ENCODE data around the gene GUCY2C.

Gene GUCY2C

GRCh38 chr12:14710632-14711320, 14.4 kb upstream of the GUCY2C start:
- H3K9me3 ChIP-seq (ENCODE audit: control insufficient read depth, low read length) = no peaks in the 10 kb centered on the region
- H3K27ac ChIP-seq (ENCODE audit: insufficient read depth, low read depth, low read length, poor library complexity, severe bottlenecking) = no peak overlapping the region
- H3K4me3 ChIP-seq (ENCODE audit: insufficient read depth, low read depth, low read length) = no peak overlapping the region
- no peaks in the 10 kb centered on the region for H3K36me3 ChIP-seq (ENCODE audit: control insufficient read depth, insufficient read depth, low read length)
- peaks cover 18% of the 10 kb centered on the region for H3K27me3 ChIP-seq (ENCODE audit: control insufficient read depth, insufficient read depth, low read length, poor library complexity, severe bottlenecking)
- H3K4me1 ChIP-seq (ENCODE audit: control insufficient read depth, insufficient read depth, low read length) = no peaks in the 10 kb centered on the region
- WGBS, 2 experiments = 19 to 22% methylated on average over 3 of the region's 4 CpGs

GRCh38 chr12:14701809-14702568, 5.6 kb upstream of the GUCY2C start:
- Histone ChIP-seq H3K9me3 (ENCODE audit: control insufficient read depth, low read length) (no peaks in the 10 kb centered on the region), H3K4me3 (ENCODE audit: insufficient read depth, low read depth, low read length) (no peak overlapping the region), H3K27me3 (ENCODE audit: control insufficient read depth, insufficient read depth, low read length, poor library complexity, severe bottlenecking) (no peaks in the 10 kb centered on the region), H3K36me3 (ENCODE audit: control insufficient read depth, insufficient read depth, low read length) (no peaks in the 10 kb centered on the region), H3K27ac (ENCODE audit: insufficient read depth, low read depth, low read length, poor library complexity, severe bottlenecking) (no peak overlapping the region), H3K4me1 (ENCODE audit: control insufficient read depth, insufficient read depth, low read length) (no peaks in the 10 kb centered on the region)
- WGBS, 2 experiments = 83 to 88% methylated on average over 4 to 5 of the region's 6 CpGs

- WGBS, 2 experiments = 89 to 93% methylated on average over 4 of the region's 4 CpGs
Observed at GRCh38 chr12:14700935-14701334, 4.5 kb upstream of the GUCY2C start.

GRCh38 chr12:14699923-14700322, 3.5 kb upstream of the GUCY2C start:
- Histone ChIP-seq H3K9me3 (ENCODE audit: control insufficient read depth, low read length) (no peaks in the 10 kb centered on the region), H3K27me3 (ENCODE audit: control insufficient read depth, insufficient read depth, low read length, poor library complexity, severe bottlenecking) (no peaks in the 10 kb centered on the region), H3K36me3 (ENCODE audit: control insufficient read depth, insufficient read depth, low read length) (no peaks in the 10 kb centered on the region), H3K4me1 (ENCODE audit: control insufficient read depth, insufficient read depth, low read length) (no peaks in the 10 kb centered on the region), H3K4me3 (ENCODE audit: insufficient read depth, low read depth, low read length) (no peak overlapping the region), H3K27ac (ENCODE audit: insufficient read depth, low read depth, low read length, poor library complexity, severe bottlenecking) (no peak overlapping the region)
- whole genome bisulfite sequencing, 2 experiments = 89 to 96% methylated on average over 2 of the region's 2 CpGs

More at GRCh38 chr12:14700935-14701334, 4.5 kb upstream of the GUCY2C start:
- Histone ChIP-seq H3K27ac (ENCODE audit: insufficient read depth, low read depth, low read length, poor library complexity, severe bottlenecking) (no peak overlapping the region), H3K27me3 (ENCODE audit: control insufficient read depth, insufficient read depth, low read length, poor library complexity, severe bottlenecking) (no peaks in the 10 kb centered on the region), H3K4me1 (ENCODE audit: control insufficient read depth, insufficient read depth, low read length) (no peaks in the 10 kb centered on the region), H3K9me3 (ENCODE audit: control insufficient read depth, low read length) (no peaks in the 10 kb centered on the region), H3K36me3 (ENCODE audit: control insufficient read depth, insufficient read depth, low read length) (no peaks in the 10 kb centered on the region), H3K4me3 (ENCODE audit: insufficient read depth, low read depth, low read length) (no peak overlapping the region)

- Histone ChIP-seq H3K27me3 (ENCODE audit: control insufficient read depth, insufficient read depth, low read length, poor library complexity, severe bottlenecking) (no peaks in the 10 kb centered on the region), H3K36me3 (ENCODE audit: control insufficient read depth, insufficient read depth, low read length) (no peaks in the 10 kb centered on the region), H3K9me3 (ENCODE audit: control insufficient read depth, low read length) (no peaks in the 10 kb centered on the region)
Observed at GRCh38 chr12:14698555-14698954, 2.2 kb upstream of the GUCY2C start.

GRCh38 chr12:14695715-14696141, 671 bp downstream of the GUCY2C start:
- H3K27me3 ChIP-seq (ENCODE audit: control insufficient read depth, insufficient read depth, low read length, poor library complexity, severe bottlenecking) = no peaks in the 10 kb centered on the region
- no peak overlapping the region for H3K27ac ChIP-seq (ENCODE audit: insufficient read depth, low read depth, low read length, poor library complexity, severe bottlenecking)
- no peak overlapping the region for H3K4me3 ChIP-seq (ENCODE audit: insufficient read depth, low read depth, low read length)
- no peaks in the 10 kb centered on the region for H3K36me3 ChIP-seq (ENCODE audit: control insufficient read depth, insufficient read depth, low read length)
- WGBS, 2 experiments = 88 to 92% methylated on average over 5 of the region's 5 CpGs
- no peaks in the 10 kb centered on the region for H3K9me3 ChIP-seq (ENCODE audit: control insufficient read depth, low read length)
- no peaks in the 10 kb centered on the region for H3K4me1 ChIP-seq (ENCODE audit: control insufficient read depth, insufficient read depth, low read length)

More at GRCh38 chr12:14698555-14698954, 2.2 kb upstream of the GUCY2C start:
- no peaks in the 10 kb centered on the region for H3K4me1 ChIP-seq (ENCODE audit: control insufficient read depth, insufficient read depth, low read length)
- no peak overlapping the region for H3K27ac ChIP-seq (ENCODE audit: insufficient read depth, low read depth, low read length, poor library complexity, severe bottlenecking)
- H3K4me3 ChIP-seq (ENCODE audit: insufficient read depth, low read depth, low read length) = no peak overlapping the region

- WGBS, 2 experiments = 83% methylated on average over 2 of the region's 3 CpGs
Observed at GRCh38 chr12:14694970-14695369, 1.4 kb downstream of the GUCY2C start.

GRCh38 chr12:14694145-14694714, 2.2 kb downstream of the GUCY2C start:
- Histone ChIP-seq H3K27me3 (ENCODE audit: control insufficient read depth, insufficient read depth, low read length, poor library complexity, severe bottlenecking) (no peaks in the 10 kb centered on the region), H3K27ac (ENCODE audit: insufficient read depth, low read depth, low read length, poor library complexity, severe bottlenecking) (no peak overlapping the region), H3K36me3 (ENCODE audit: control insufficient read depth, insufficient read depth, low read length) (no peaks in the 10 kb centered on the region), H3K9me3 (ENCODE audit: control insufficient read depth, low read length) (no peaks in the 10 kb centered on the region), H3K4me1 (ENCODE audit: control insufficient read depth, insufficient read depth, low read length) (no peaks in the 10 kb centered on the region), H3K4me3 (ENCODE audit: insufficient read depth, low read depth, low read length) (no peak overlapping the region)
- WGBS, 2 experiments = 96 to 100% methylated on average over 2 to 3 of the region's 3 CpGs

More at GRCh38 chr12:14694970-14695369, 1.4 kb downstream of the GUCY2C start:
- no peak overlapping the region for H3K27ac ChIP-seq (ENCODE audit: insufficient read depth, low read depth, low read length, poor library complexity, severe bottlenecking)
- H3K4me1 ChIP-seq (ENCODE audit: control insufficient read depth, insufficient read depth, low read length) = no peaks in the 10 kb centered on the region
- no peaks in the 10 kb centered on the region for H3K36me3 ChIP-seq (ENCODE audit: control insufficient read depth, insufficient read depth, low read length)
- no peak overlapping the region for H3K4me3 ChIP-seq (ENCODE audit: insufficient read depth, low read depth, low read length)
- H3K9me3 ChIP-seq (ENCODE audit: control insufficient read depth, low read length) = no peaks in the 10 kb centered on the region
- no peaks in the 10 kb centered on the region for H3K27me3 ChIP-seq (ENCODE audit: control insufficient read depth, insufficient read depth, low read length, poor library complexity, severe bottlenecking)

GRCh38 chr12:14693116-14693515, 3.3 kb downstream of the GUCY2C start:
- Histone ChIP-seq H3K27me3 (ENCODE audit: control insufficient read depth, insufficient read depth, low read length, poor library complexity, severe bottlenecking) (no peaks in the 10 kb centered on the region), H3K27ac (ENCODE audit: insufficient read depth, low read depth, low read length, poor library complexity, severe bottlenecking) (no peak overlapping the region), H3K4me1 (ENCODE audit: control insufficient read depth, insufficient read depth, low read length) (no peaks in the 10 kb centered on the region), H3K36me3 (ENCODE audit: control insufficient read depth, insufficient read depth, low read length) (no peaks in the 10 kb centered on the region), H3K4me3 (ENCODE audit: insufficient read depth, low read depth, low read length) (no peak overlapping the region), H3K9me3 (ENCODE audit: control insufficient read depth, low read length) (no peaks in the 10 kb centered on the region)
- 93 to 96% methylated on average over 5 of the region's 5 CpGs for WGBS, 2 experiments

- Histone ChIP-seq H3K9me3 (ENCODE audit: control insufficient read depth, low read length) (no peaks in the 10 kb centered on the region), H3K27ac (ENCODE audit: insufficient read depth, low read depth, low read length, poor library complexity, severe bottlenecking) (no peak overlapping the region), H3K36me3 (ENCODE audit: control insufficient read depth, insufficient read depth, low read length) (no peaks in the 10 kb centered on the region), H3K4me3 (ENCODE audit: insufficient read depth, low read depth, low read length) (no peak overlapping the region), H3K27me3 (ENCODE audit: control insufficient read depth, insufficient read depth, low read length, poor library complexity, severe bottlenecking) (no peaks in the 10 kb centered on the region), H3K4me1 (ENCODE audit: control insufficient read depth, insufficient read depth, low read length) (no peaks in the 10 kb centered on the region)
Observed at GRCh38 chr12:14691560-14691959, 4.8 kb downstream of the GUCY2C start.

Measured in ectodermal cell (in vitro differentiated cells).